Germinal center (tissue), 1 donor: ENCODE data around the gene CCNY.
"Not testable (repeated sequence)": the region's sequence is repeated elsewhere in the genome, so short reads cannot be mapped to it uniquely, and the experiment has no call there.

Experiments
- DNase-seq: peaks from one replicate; pipeline ENCODE4 v3.0.0; 2012; ENCODE audit warnings: mixed read lengths, low spot score

Gene CCNY

GRCh38 chr10:35336084-35336831 lies at the start of gene CCNY:
Gene CCNY, plus strand, starts transcription at chr10:35336509. Its CDS starts 545 bp downstream, at chr10:35337054.
- DNase-seq: peak; percentile 82

GRCh38 chr10:35289198-35289597 lies 47.1 kb upstream of the CCNY start:
- no peak for DNase-seq

GRCh38 chr10:35294506-35294905 lies 41.8 kb upstream of the CCNY start:
- no peak for DNase-seq

- DNase-seq: no peak
These were observed 37.3 kb upstream of the CCNY start for GRCh38 chr10:35299016-35299415.

GRCh38 chr10:35300063-35300699 lies 36.1 kb upstream of the CCNY start:
- peak; percentile 6 for DNase-seq

- no peak for DNase-seq
These were observed 31.7 kb upstream of the CCNY start for GRCh38 chr10:35304649-35305048.

GRCh38 chr10:35306852-35307251 lies 29.5 kb upstream of the CCNY start:
- DNase-seq: no peak

GRCh38 chr10:35307297-35307696 lies 29.0 kb upstream of the CCNY start:
- DNase-seq: no peak

- DNase-seq: no peak
These were observed 27.5 kb upstream of the CCNY start for GRCh38 chr10:35308809-35309208.

GRCh38 chr10:35314142-35314541 lies 22.2 kb upstream of the CCNY start:
- DNase-seq: not testable (repeated sequence)

GRCh38 chr10:35315235-35315634 lies 21.1 kb upstream of the CCNY start:
- not testable (repeated sequence) for DNase-seq

- DNase-seq: no peak
These were observed 19.9 kb upstream of the CCNY start for GRCh38 chr10:35316218-35316967.

GRCh38 chr10:35318551-35318950 lies 17.8 kb upstream of the CCNY start:
- DNase-seq: no peak

GRCh38 chr10:35320341-35320740 lies 16.0 kb upstream of the CCNY start:
- no peak for DNase-seq

- DNase-seq: no peak
These were observed 13.7 kb upstream of the CCNY start for GRCh38 chr10:35322636-35323035.

GRCh38 chr10:35324196-35324595 lies 12.1 kb upstream of the CCNY start:
- no peak for DNase-seq

- DNase-seq: no peak
These were observed 9.7 kb upstream of the CCNY start for GRCh38 chr10:35326466-35327235.

- no peak for DNase-seq
These were observed 8.4 kb upstream of the CCNY start for GRCh38 chr10:35327790-35328403.

- no peak for DNase-seq
These were observed 7.8 kb upstream of the CCNY start for GRCh38 chr10:35328404-35329037.

- DNase-seq: no peak
These were observed 6.8 kb upstream of the CCNY start for GRCh38 chr10:35329520-35329919.
